H9 (cell line): ENCODE results near the gene SLC17A3. TPM values are rescaled to one million over a fixed set of nuclear protein-coding genes. Genes with fewer than 3 reads are reported as not detected.

ENCODE experiments used
- DNase-seq: peaks from one replicate; pipeline ENCODE4 v3.0.0-alpha.2; 2017
- H2AFZ ChIP-seq: one replicate; pipeline ENCODE4 v1.6.1; 2013; ENCODE audit warnings: mild to moderate bottlenecking, low read length, control low read depth, moderate library complexity
- H2AK5ac ChIP-seq: 2 replicates; pipeline ENCODE4 v1.6.1; 2013; ENCODE audit warnings: low read length, control low read depth, mixed read lengths; ENCODE audit not compliant: insufficient read length
- H2BK120ac ChIP-seq: one replicate; pipeline ENCODE4 v1.6.1; 2013; ENCODE audit warnings: low read depth, mild to moderate bottlenecking, low read length, control low read depth, inconsistent platforms; ENCODE audit not compliant: poor library complexity, severe bottlenecking
- H2BK12ac ChIP-seq: 2 replicates; pipeline ENCODE4 v1.6.1; 2013; ENCODE audit warnings: low read length, control low read depth, mixed read lengths, low read depth; ENCODE audit not compliant: insufficient read length
- H2BK15ac ChIP-seq: 2 replicates; pipeline ENCODE4 v1.6.1; 2013; ENCODE audit warnings: low read depth, low read length, control low read depth
- H2BK20ac ChIP-seq: one replicate; pipeline ENCODE4 v1.6.1; 2013; ENCODE audit warnings: low read depth, mild to moderate bottlenecking, low read length, control low read depth, inconsistent platforms; ENCODE audit not compliant: poor library complexity, severe bottlenecking
- H2BK5ac ChIP-seq: 2 replicates; pipeline ENCODE4 v1.6.1; 2013; ENCODE audit warnings: low read length, control low read depth, mixed read lengths; ENCODE audit not compliant: insufficient read length
- H3K14ac ChIP-seq: 2 replicates; pipeline ENCODE4 v1.6.1; 2013; ENCODE audit warnings: low read length, control low read depth; ENCODE audit not compliant: insufficient read depth
- H3K18ac ChIP-seq: 2 replicates; pipeline ENCODE4 v1.6.1; 2013; ENCODE audit warnings: low read depth, mild to moderate bottlenecking, mixed read lengths, low read length, control low read depth; ENCODE audit not compliant: insufficient read length
- H3K23ac ChIP-seq: 2 replicates; pipeline ENCODE4 v1.6.1; 2013; ENCODE audit warnings: low read length, control low read depth, mixed read lengths, low read depth; ENCODE audit not compliant: insufficient read length
- H3K23me2 ChIP-seq: 2 replicates; pipeline ENCODE4 v1.6.1; 2013; ENCODE audit warnings: low read depth, mild to moderate bottlenecking, mixed read lengths, low read length, control low read depth; ENCODE audit not compliant: insufficient read length, poor library complexity, severe bottlenecking
- H3K27ac ChIP-seq: 2 replicates; pipeline ENCODE4 v1.5.1; 2013; ENCODE audit warnings: low read length, control low read depth, mixed read lengths, low read depth; ENCODE audit not compliant: insufficient read length
- H3K27me3 ChIP-seq: 2 replicates; pipeline ENCODE4 v1.6.1; 2013; ENCODE audit warnings: low read length, control low read depth, inconsistent platforms; ENCODE audit not compliant: insufficient read depth
- H3K4ac ChIP-seq: 2 replicates; pipeline ENCODE4 v1.6.1; 2013; ENCODE audit warnings: low read depth, mild to moderate bottlenecking, control low read depth, inconsistent platforms, low read length, moderate library complexity
- H3K4me1 ChIP-seq: 2 replicates; pipeline ENCODE4 v1.6.1; 2013; ENCODE audit warnings: low read length, control low read depth, inconsistent platforms; ENCODE audit not compliant: insufficient read depth
- H3K4me2 ChIP-seq: 2 replicates; pipeline ENCODE4 v1.6.1; 2013; ENCODE audit warnings: low read length, control low read depth, mixed read lengths; ENCODE audit not compliant: insufficient read length, insufficient read depth
- H3K56ac ChIP-seq: 2 replicates; pipeline ENCODE4 v1.6.1; 2013; ENCODE audit warnings: low read depth, mild to moderate bottlenecking, mixed read lengths, low read length, control low read depth; ENCODE audit not compliant: insufficient read length
- H3K79me1 ChIP-seq: 2 replicates; pipeline ENCODE4 v1.6.1; 2013; ENCODE audit warnings: low read depth, mild to moderate bottlenecking, moderate library complexity, low read length, control low read depth, inconsistent platforms; ENCODE audit not compliant: insufficient read depth, poor library complexity, severe bottlenecking
- H3K79me2 ChIP-seq: 2 replicates; pipeline ENCODE4 v1.6.1; 2013; ENCODE audit warnings: low read length, control low read depth, inconsistent platforms; ENCODE audit not compliant: insufficient read depth
- H3K9ac ChIP-seq: 2 replicates; pipeline ENCODE4 v1.6.1; 2013; ENCODE audit warnings: low read length, control low read depth, mixed read lengths; ENCODE audit not compliant: insufficient read length; ENCODE audit errors: extremely low read depth
- H3K9me3 ChIP-seq: one replicate; pipeline ENCODE4 v1.6.1; 2013; ENCODE audit warnings: low read depth, low read length, inconsistent platforms; ENCODE audit not compliant: control insufficient read depth
- H3T11ph ChIP-seq: one replicate; pipeline ENCODE4 v1.6.1; 2013; ENCODE audit warnings: mild to moderate bottlenecking, low read length, control low read depth, inconsistent platforms
- H4K20me1 ChIP-seq: one replicate; pipeline ENCODE4 v1.6.1; 2013; ENCODE audit not compliant: control insufficient read depth, insufficient read length, insufficient read depth
- H4K5ac ChIP-seq: 2 replicates; pipeline ENCODE4 v1.6.1; 2013; ENCODE audit warnings: low read depth, mild to moderate bottlenecking, mixed read lengths, low read length, control low read depth; ENCODE audit not compliant: insufficient read length
- H4K8ac ChIP-seq: replicated peaks from 2 replicates; pipeline ENCODE4 v1.6.1; 2013; ENCODE audit warnings: low read length, control low read depth, mixed read lengths, low read depth; ENCODE audit not compliant: insufficient read length
- H4K91ac ChIP-seq: 2 replicates; pipeline ENCODE4 v1.6.1; 2013; ENCODE audit warnings: low read depth, mild to moderate bottlenecking, moderate library complexity, mixed read lengths, low read length, control low read depth; ENCODE audit not compliant: insufficient read length
- H3K27ac Mint-ChIP-seq, 3 experiments: 2 replicates in 2 of 3; 3 replicates in 1 of 3; pipeline ENCODE4 v1.8.0; 2020 to 2021; ENCODE audit warnings: mixed read lengths in 3 of 3, mild to moderate bottlenecking in 1 of 3, moderate library complexity in 1 of 3
- H3K27me3 Mint-ChIP-seq: 2 replicates; pipeline ENCODE4 v1.8.0; 2021; ENCODE audit warnings: low read depth, mild to moderate bottlenecking, moderate library complexity, mixed read lengths
- H3K36me3 Mint-ChIP-seq, 3 experiments: 2 replicates in 2 of 3; 3 replicates in 1 of 3; pipeline ENCODE4 v1.8.0; 2020 to 2021; ENCODE audit warnings: low read depth in 3 of 3, mixed read lengths in 3 of 3; ENCODE audit not compliant: insufficient read depth in 1 of 3
- H3K4me1 Mint-ChIP-seq, 2 experiments: 2 replicates each; pipeline ENCODE4 v1.8.0; 2020; ENCODE audit warnings: mixed read lengths in 2 of 2
- H3K4me3 Mint-ChIP-seq, 2 experiments: 2 replicates in 1 of 2; 3 replicates in 1 of 2; pipeline ENCODE4 v1.8.0; 2020 to 2021; ENCODE audit warnings: mild to moderate bottlenecking in 2 of 2, mixed read lengths in 2 of 2, moderate library complexity in 1 of 2
- H3K9me3 Mint-ChIP-seq, 2 experiments: 2 replicates in 1 of 2; 3 replicates in 1 of 2; pipeline ENCODE4 v1.8.0; 2020; ENCODE audit warnings: mild to moderate bottlenecking in 2 of 2, mixed read lengths in 2 of 2, moderate library complexity in 1 of 2
- WGBS: extraction: QIAGEN DNeasy Blood & Tissue Kit; methylation state at CpG from one replicate; pipeline ENCODE4 v1.1.7; 2013; ENCODE audit warnings: missing lambda C conversion rate, low lambda C conversion rate, mixed read lengths; ENCODE audit not compliant: insufficient read length; ENCODE audit errors: extremely low coverage; 5-methylcytosine and 5-hydroxymethylcytosine counted together
- total RNA-seq: library from RNA; stranded (reverse); gene quantifications from 2 replicates; pipeline ENCODE4 v1.2.1, GENCODE V29; 2021
- TF ChIP-seq, protein P1 (sequence below): fragments of 200-600 bp; sonication (generic); conservative IDR thresholded peaks from 3 replicates; pipeline ENCODE4 v1.8.0; 2021; ENCODE audit warnings: antibody characterized with exemption, mild to moderate bottlenecking

The SLC17A3 gene
- total RNA-seq, 1 experiment from 2014 or later, result not detected

DNA sequence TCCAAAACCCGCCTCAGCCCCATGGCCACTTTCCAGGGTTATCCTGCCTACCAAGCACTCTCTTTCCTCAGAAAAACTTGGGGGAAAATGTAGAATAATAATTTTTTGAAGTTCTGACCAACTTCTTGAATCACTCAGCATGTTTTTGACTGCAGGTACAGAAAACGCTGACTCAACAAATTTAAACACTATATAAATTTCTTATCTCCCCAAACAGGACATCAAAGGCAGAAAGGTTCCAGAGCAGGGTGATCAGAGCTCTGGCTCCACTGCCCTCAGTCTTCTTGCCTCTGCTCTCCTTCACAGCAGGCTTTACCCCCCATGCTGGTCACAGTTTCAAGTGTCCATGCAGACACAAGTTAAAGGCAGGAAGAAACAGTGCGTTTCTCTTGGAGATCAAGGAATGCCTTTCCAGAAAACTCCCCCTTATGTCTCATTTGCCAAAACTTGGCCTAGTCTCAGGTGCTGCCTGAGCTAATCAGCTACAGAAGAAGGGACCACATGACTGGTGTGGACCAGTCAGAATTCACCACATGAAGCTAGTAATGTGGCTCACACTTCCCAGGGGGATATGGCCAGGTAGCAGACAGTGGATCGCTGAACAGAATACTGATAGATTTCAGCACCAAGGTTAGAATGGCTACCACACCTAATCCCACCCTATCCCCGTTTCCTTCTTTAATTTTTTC lies 24.4 kb upstream of the SLC17A3 start:
- Mint-ChIP-seq H3K9me3 (no peaks in the 10 kb centered on the region), H3K4me1 (peaks cover 23% of the 10 kb centered on the region in 2 experiments), H3K4me3 (no peak overlapping the region), H3K36me3 (no peaks in the 10 kb centered on the region), H3K27me3 (no peaks in the 10 kb centered on the region), H3K27ac (peak overlapping the region in 2 of 3 experiments; percentile 50 to 86; a peak in 2 of 7 replicates)
- TF ChIP-seq, protein P1, sequence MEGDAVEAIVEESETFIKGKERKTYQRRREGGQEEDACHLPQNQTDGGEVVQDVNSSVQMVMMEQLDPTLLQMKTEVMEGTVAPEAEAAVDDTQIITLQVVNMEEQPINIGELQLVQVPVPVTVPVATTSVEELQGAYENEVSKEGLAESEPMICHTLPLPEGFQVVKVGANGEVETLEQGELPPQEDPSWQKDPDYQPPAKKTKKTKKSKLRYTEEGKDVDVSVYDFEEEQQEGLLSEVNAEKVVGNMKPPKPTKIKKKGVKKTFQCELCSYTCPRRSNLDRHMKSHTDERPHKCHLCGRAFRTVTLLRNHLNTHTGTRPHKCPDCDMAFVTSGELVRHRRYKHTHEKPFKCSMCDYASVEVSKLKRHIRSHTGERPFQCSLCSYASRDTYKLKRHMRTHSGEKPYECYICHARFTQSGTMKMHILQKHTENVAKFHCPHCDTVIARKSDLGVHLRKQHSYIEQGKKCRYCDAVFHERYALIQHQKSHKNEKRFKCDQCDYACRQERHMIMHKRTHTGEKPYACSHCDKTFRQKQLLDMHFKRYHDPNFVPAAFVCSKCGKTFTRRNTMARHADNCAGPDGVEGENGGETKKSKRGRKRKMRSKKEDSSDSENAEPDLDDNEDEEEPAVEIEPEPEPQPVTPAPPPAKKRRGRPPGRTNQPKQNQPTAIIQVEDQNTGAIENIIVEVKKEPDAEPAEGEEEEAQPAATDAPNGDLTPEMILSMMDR, result no peak
- no peak overlapping the region; the same call in 1 of the 2 replicates for H3K14ac ChIP-seq
- H2AFZ ChIP-seq, result peak overlapping the region; percentile 71
- peak overlapping the region; percentile 12 for H3K18ac ChIP-seq
- H3T11ph ChIP-seq, result no peak overlapping the region
- no peak overlapping the region for H3K56ac ChIP-seq
- no peaks in the 10 kb centered on the region for H3K79me2 ChIP-seq
- H3K79me1 ChIP-seq, result no peaks in the 10 kb centered on the region
- no peaks in the 10 kb centered on the region for H3K23me2 ChIP-seq
- no peak overlapping the region for H4K91ac ChIP-seq
- H2BK12ac ChIP-seq, result peak overlapping the region; percentile 66
- no peak overlapping the region for H4K8ac ChIP-seq
- no peak overlapping the region for H3K9ac ChIP-seq
- no CpG with 5 or more reads among the region's 5 CpGs for WGBS
- no peaks in the 10 kb centered on the region for H3K27me3 ChIP-seq
- peaks cover 5% of the 10 kb centered on the region; the same call in 1 of the 2 replicates for H3K4me1 ChIP-seq
- no peak overlapping the region for H2AK5ac ChIP-seq
- H3K4me2 ChIP-seq, result no peak overlapping the region
- peak overlapping the region; percentile 56 for H3K27ac ChIP-seq
- no peaks in the 10 kb centered on the region for H3K9me3 ChIP-seq
- DNase-seq, result peak; percentile 41
- H2BK120ac ChIP-seq, result no peak overlapping the region
- H3K23ac ChIP-seq, result no peak overlapping the region
- H4K20me1 ChIP-seq, result no peaks in the 10 kb centered on the region
- H4K5ac ChIP-seq, result no peak overlapping the region
- H2BK15ac ChIP-seq, result no peak overlapping the region
- H2BK20ac ChIP-seq, result no peak overlapping the region
- H3K4ac ChIP-seq, result no peak overlapping the region
- H2BK5ac ChIP-seq, result peak overlapping the region; percentile 39
